Measurements from ENCODE around the gene SLC5A4. TPM values are rescaled to one million over a fixed set of nuclear protein-coding genes. Genes with fewer than 3 reads are reported as not detected.

Gene SLC5A4
- total RNA-seq, 1 experiment from 2014 or later = not detected

DNA sequence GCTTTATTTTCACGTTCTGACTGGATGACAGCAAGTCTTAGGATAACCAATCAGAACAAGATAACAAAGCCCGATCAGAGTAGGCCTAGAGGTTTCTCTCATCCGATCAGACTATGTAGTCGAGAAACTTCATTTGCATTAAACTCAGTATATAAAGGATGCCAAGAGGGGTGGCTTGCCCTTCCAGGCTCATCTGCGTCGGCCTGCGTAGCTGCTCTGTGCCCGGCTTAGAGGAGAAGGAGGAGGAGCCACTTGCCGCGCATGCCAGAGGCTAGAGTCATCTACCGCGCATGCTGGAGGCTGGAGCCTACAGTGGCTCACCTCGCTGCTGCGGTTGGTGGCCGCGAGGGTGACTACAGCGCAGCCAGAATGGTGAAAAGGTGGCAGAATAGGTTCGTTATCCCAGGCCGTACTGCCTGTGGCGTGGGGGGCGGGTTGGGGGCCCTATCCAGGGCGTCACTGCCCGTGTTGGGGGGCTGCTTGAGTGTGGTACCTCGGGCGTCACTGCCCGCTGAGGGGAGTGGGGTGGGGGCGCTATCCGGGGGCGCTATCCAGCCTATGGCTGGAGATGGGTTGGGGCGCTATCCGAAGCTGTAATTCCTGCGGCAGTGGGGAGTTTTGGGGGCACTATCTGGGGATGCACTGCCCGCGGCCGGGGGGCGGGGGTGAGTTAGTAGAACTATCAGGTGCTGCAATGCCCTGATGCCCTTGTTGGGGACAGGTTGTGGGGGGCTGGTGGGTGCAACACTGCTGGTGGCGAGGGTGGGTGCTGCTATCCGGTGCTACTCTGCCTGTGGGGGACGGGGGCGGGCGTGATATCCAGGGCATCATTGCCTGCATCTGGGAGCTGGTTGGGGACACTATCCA, 50.1 kb downstream of the SLC5A4 start, which contains the start of gene RFPL2:
RFPL2 (minus strand) TSS at position 218 of the 867 bp plus-strand sequence. CDS start 2,622 bp downstream, outside the sequence.
- WGBS (ENCODE audit: extremely low coverage, insufficient read length, low lambda C conversion rate) = no CpG with 5 or more reads among the region's 41 CpGs
- H3K27ac Mint-ChIP-seq = no peak within 1 kb of the TSS
- Histone ChIP-seq H2BK20ac (ENCODE audit: low read depth, low read length, poor library complexity, severe bottlenecking) (no peak within 1 kb of the TSS), H3K23me2 (ENCODE audit: insufficient read length, low read depth, low read length, poor library complexity, severe bottlenecking) (peaks cover 13% of the 10 kb centered on the region), H3K79me1 (ENCODE audit: insufficient read depth, low read depth, low read length, poor library complexity, severe bottlenecking) (no peaks in the 10 kb centered on the region), H3K14ac (ENCODE audit: insufficient read depth, low read length) (no peak within 1 kb of the TSS), H3K4me1 (ENCODE audit: insufficient read depth, low read length) (no peaks in the 10 kb centered on the region; the same call in 1 of the 2 replicates), H3K27ac (ENCODE audit: insufficient read length, low read depth, low read length) (no peak within 1 kb of the TSS), H3K23ac (ENCODE audit: insufficient read length, low read depth, low read length) (no peak within 1 kb of the TSS), H2BK120ac (ENCODE audit: low read depth, low read length, poor library complexity, severe bottlenecking) (no peak within 1 kb of the TSS), H2AK5ac (ENCODE audit: insufficient read length, low read length) (no peak within 1 kb of the TSS), H2BK15ac (ENCODE audit: low read depth, low read length) (no peak within 1 kb of the TSS), H2BK5ac (ENCODE audit: insufficient read length, low read length) (no peak within 1 kb of the TSS), H3K56ac (ENCODE audit: insufficient read length, low read depth, low read length) (no peak within 1 kb of the TSS), H3K9ac (ENCODE audit: extremely low read depth, insufficient read length, low read length) (no peak within 1 kb of the TSS), H3K9me3 (ENCODE audit: control insufficient read depth, low read depth, low read length) (no peaks in the 10 kb centered on the region), H3K18ac (ENCODE audit: insufficient read length, low read depth, low read length) (no peak within 1 kb of the TSS), H2BK12ac (ENCODE audit: insufficient read length, low read depth, low read length) (no peak within 1 kb of the TSS), H4K5ac (ENCODE audit: insufficient read length, low read depth, low read length) (no peak within 1 kb of the TSS), H4K8ac (replicated peaks; ENCODE audit: insufficient read length, low read depth, low read length) (no peak within 1 kb of the TSS), H3K79me2 (ENCODE audit: insufficient read depth, low read length) (no peaks in the 10 kb centered on the region), H3K4ac (ENCODE audit: low read depth, low read length) (no peak within 1 kb of the TSS), H3K4me2 (ENCODE audit: insufficient read depth, insufficient read length, low read length) (peak within 1 kb of the TSS; percentile 79), H3K27me3 (ENCODE audit: insufficient read depth, low read length) (peaks cover 8% of the 10 kb centered on the region; the same call in 1 of the 2 replicates), H4K20me1 (ENCODE audit: control insufficient read depth, insufficient read depth, insufficient read length) (no peaks in the 10 kb centered on the region), H4K91ac (ENCODE audit: insufficient read length, low read depth, low read length) (no peak within 1 kb of the TSS), H2AFZ (ENCODE audit: low read length) (no peak within 1 kb of the TSS), H3T11ph (ENCODE audit: low read length) (no peak within 1 kb of the TSS)
- H3K4me3 Mint-ChIP-seq = peak within 1 kb of the TSS; percentile 69 to 89
- H3K36me3 Mint-ChIP-seq (ENCODE audit: insufficient read depth in 1 of 3, low read depth in 3 of 3) = no peaks in the 10 kb centered on the region; a peak in 1 of 7 replicates
- peaks cover 81% of the 10 kb centered on the region for H3K27me3 Mint-ChIP-seq (ENCODE audit: low read depth)
- DNase-seq = peak; percentile 89
- H3K9me3 Mint-ChIP-seq = no peaks in the 10 kb centered on the region
- H3K4me1 Mint-ChIP-seq = peaks cover 21 to 40% of the 10 kb centered on the region in 2 experiments
- TF ChIP-seq CTCF (conservative IDR thresholded peaks at IDR 0.05) = no peak

All from H9 (cell line).